Heart left ventricle (tissue), 16 donors: Measurements from ENCODE around the gene PSMB4. TPM values are rescaled to one million over a fixed set of nuclear protein-coding genes. Genes with fewer than 3 reads are reported as not detected.
"Not testable (repeated sequence)": the region's sequence is repeated elsewhere in the genome, so short reads cannot be mapped to it uniquely, and the experiment has no call there.

Source experiments
- ATAC-seq, 4 donors: fragments of 200-7000 bp; cut with Tn5 transposase; one replicate each; pipeline ENCODE4 v1.9.1; 2020 to 2022; ENCODE audit warnings: moderate library complexity in 4 of 4, mild to moderate bottlenecking in 3 of 4, moderate number of reproducible peaks in 1 of 4
- DNase-seq, 5 donors: peaks; one replicate each; pipeline ENCODE4 v3.0.0-alpha.2; 2020
- H3K27ac ChIP-seq, 12 donors: fragments of 200-600 bp; sonication (generic) in 4 of 12; one replicate each; pipeline versions ENCODE4 v1.5.0 to v1.8.0; 2016 to 2022; ENCODE audit warnings: mild to moderate bottlenecking in 2 of 12
- H3K27me3 ChIP-seq, 9 donors: fragments of 200-600 bp; sonication (generic) in 2 of 9; one replicate each; pipeline versions ENCODE4 v1.5.1 to v1.8.0; 2016 to 2022; ENCODE audit warnings: mild to moderate bottlenecking in 3 of 9
- H3K36me3 ChIP-seq, 9 donors: fragments of 200-600 bp; sonication (generic) in 2 of 9; one replicate each; pipeline versions ENCODE4 v1.5.0 to v1.8.0; 2018 to 2022; ENCODE audit warnings: mild to moderate bottlenecking in 2 of 9
- H3K4me1 ChIP-seq, 12 donors: fragments of 200-600 bp; sonication (generic) in 4 of 12; one replicate each; pipeline versions ENCODE4 v1.5.0 to v1.8.0; 2016 to 2022; ENCODE audit warnings: mild to moderate bottlenecking in 3 of 12
- H3K4me3 ChIP-seq, 12 donors: fragments of 200-600 bp; sonication (generic) in 4 of 12; one replicate each; pipeline versions ENCODE4 v1.5.0 to v1.8.0; 2017 to 2022; ENCODE audit warnings: mild to moderate bottlenecking in 9 of 12, moderate library complexity in 4 of 12
- H3K9me3 ChIP-seq, 12 donors: fragments of 200-600 bp; sonication (generic) in 4 of 12; one replicate each; pipeline versions ENCODE4 v1.5.0 to v1.8.0; 2016 to 2022; ENCODE audit warnings: mild to moderate bottlenecking in 1 of 12
- CTCF ChIP-seq, 12 donors: fragments of 200-600 bp; sonication (generic) in 4 of 12; IDR thresholded peaks; one replicate each; pipeline versions ENCODE4 v1.5.0 to v1.8.0; 2018 to 2022; ENCODE audit warnings: antibody characterized with exemption in 12 of 12, mild to moderate bottlenecking in 5 of 12
- POLR2A ChIP-seq, 2 donors: fragments of 450-650 bp; IDR thresholded peaks; one replicate each; pipeline ENCODE4 v1.6.1; 2017; ENCODE audit warnings: antibody characterized with exemption in 2 of 2, mild to moderate bottlenecking in 2 of 2, moderate library complexity in 2 of 2
- WGBS, 4 donors: extraction: QIAGEN DNeasy Blood & Tissue Kit in 2 of 4; methylation state at CpG; one replicate each; pipeline versions ENCODE4 v1.1.5 to v1.1.7; 2013 to 2018; 5-methylcytosine and 5-hydroxymethylcytosine counted together
- intact Hi-C, 10 donors: fragments of 100-400 bp; cut with DNase I; formaldehyde crosslinking; loops; one replicate each; pipeline versions ENCODE4 v1.11.1 to v1.14.2; 2022
- polyA plus RNA-seq, 2 donors: library from polyadenylated mRNA; stranded (reverse); fragments of 200-250 nt; gene quantifications; one replicate each; pipeline ENCODE4 v1.2.3, GENCODE V29; 2013
- total RNA-seq, 9 donors: library from RNA; depleted of rRNA in 2 of 9; stranded (reverse); fragments of >200 nt in 2 of 9; fragmentation: NEBNext Ultra II Directional in 3 of 9; extraction: Animal tissue kit (Norgen Biotek cat#: 25700) in 3 of 9; gene quantifications; one replicate each; pipeline versions ENCODE4 v1.1.0 to v1.2.4, GENCODE V29; 2016 to 2023
- donor health status: ischemic (EF 13 %, LVEDD 7.1; RV severe dilation, severe dysfunction).
- donor health status: healthy with polysubstance abuse.
- donor health status: DM: no; HTN: yes; CAD: no.
- donor health status: DM: no; HTN: no; CAD: no.
- donor health status: ischemic (EF 25% LVEDD 6.9; RV normal size, moderate dysfunction).
- donor health status: ischemic (EF 25% LVEDD 5.7; RV mildly dilated, moderate dysfunction).
- donor health status: healthy.
- donor health status: DM: yes; HTN: yes; CAD: no.
- donor health status: ischemic (EF 35%, LVEDD 5.7; RV mildly dilated, moderate dysfunction).
- donor health status: nonischemic (EF 11% LVEDD 7.7; RV severe dilation, severe dysfunction).
- donor health status: DM: yes; HTN: yes; CAD: no.
- donor health status: PGD.
- donor health status: ischemic (EF 29% LVEDD 5.4; RV normal size, mild dysfunction).
- donor health status: nonischemic (EF 23%, LVEDD 6.1; RV moderate dilation, normal function).

The PSMB4 gene
- total and polyA plus RNA-seq, 11 donors, result 173 to 367 (median 212) TPM

GRCh38 chr1:151384584-151384983 is 14.8 kb upstream of the PSMB4 start:
- 70 to 76% (median 75%) methylated on average over 3 of the region's 3 CpGs for WGBS, 4 donors
- H3K36me3 ChIP-seq, result no peaks in the 10 kb centered on the region
- H3K4me1 ChIP-seq, result no peaks in the 10 kb centered on the region
- no peak for TF ChIP-seq CTCF (IDR thresholded peaks at IDR 0.05)
- TF ChIP-seq POLR2A (IDR thresholded peaks at IDR 0.05), result no peak
- no peaks in the 10 kb centered on the region for H3K27me3 ChIP-seq
- H3K9me3 ChIP-seq, result no peaks in the 10 kb centered on the region
- intact Hi-C loops, result no loop called here
- H3K4me3 ChIP-seq, result no peak overlapping the region
- ATAC-seq, result no peak
- no peak overlapping the region for H3K27ac ChIP-seq
- no peak for DNase-seq

- Histone ChIP-seq H3K9me3 (no peaks in the 10 kb centered on the region), H3K36me3 (no peaks in the 10 kb centered on the region), H3K4me3 (no peak overlapping the region), H3K27ac (no peak overlapping the region), H3K27me3 (no peaks in the 10 kb centered on the region), H3K4me1 (no peaks in the 10 kb centered on the region)
- WGBS, 4 donors, result 77 to 92% (median 84%) methylated on average over 2 of the region's 2 CpGs
- intact Hi-C loops, result no loop called here
- DNase-seq, result no peak
- ATAC-seq, result no peak
- TF ChIP-seq POLR2A (IDR thresholded peaks at IDR 0.05) (no peak), CTCF (IDR thresholded peaks at IDR 0.05) (no peak)
These were observed 13.4 kb upstream of the PSMB4 start for GRCh38 chr1:151386002-151386401.

GRCh38 chr1:151390221-151391078 is 8.9 kb upstream of the PSMB4 start:
- not testable (repeated sequence) for H3K4me3 ChIP-seq, DNase-seq, H3K27me3 ChIP-seq, H3K36me3 ChIP-seq, ATAC-seq, H3K4me1 ChIP-seq, H3K27ac ChIP-seq, H3K9me3 ChIP-seq
- 92 to 95% (median 93%) methylated on average over 21 to 22 of the region's 22 CpGs for WGBS, 4 donors
- intact Hi-C loops, result loop anchor here in 3 of 10 donors (5.0 to 10.0 kb wide), 3 partner anchors 86 to 96 kb away; no protein-coding TSS in a partner anchor

- DNase-seq (no peak), ATAC-seq (no peak)
- intact Hi-C loops, result loop anchor here in 3 of 10 donors (5.0 to 10.0 kb wide), 3 partner anchors 86 to 96 kb away; no protein-coding TSS in a partner anchor
- no peak for TF ChIP-seq POLR2A (IDR thresholded peaks at IDR 0.05)
- TF ChIP-seq CTCF (IDR thresholded peaks at IDR 0.05), result no peak
- 85 to 90% (median 88%) methylated on average over 3 of the region's 3 CpGs for WGBS, 4 donors
- Histone ChIP-seq H3K9me3 (peaks cover 0 to 7% (median 0%) of the 10 kb centered on the region in 12 donors), H3K4me3 (no peak overlapping the region), H3K27me3 (no peaks in the 10 kb centered on the region), H3K36me3 (no peaks in the 10 kb centered on the region), H3K27ac (no peak overlapping the region), H3K4me1 (no peaks in the 10 kb centered on the region)
These were observed 8.3 kb upstream of the PSMB4 start for GRCh38 chr1:151391079-151391563.
